Activated CD4-positive, alpha-beta T cell treated with anti-CD3 and anti-CD28 coated beads, Interleukin-2, amount 50 U/mL, for 24 hours (primary cell): ENCODE data around the gene TCOF1.

Experiments used
- DNase-seq, 2 donors: peaks; one replicate each; pipeline ENCODE4 v3.0.0-alpha.2; 2020; ENCODE audit warnings: low read depth in 1 of 2, low spot score in 1 of 2

Gene TCOF1

GRCh38 chr5:150391064-150391834 lies 33.8 kb downstream of the TCOF1 start:
- no peak for DNase-seq

- DNase-seq, result no peak
These were observed 34.5 kb downstream of the TCOF1 start for GRCh38 chr5:150391986-150392385.

GRCh38 chr5:150392680-150393079 lies 35.2 kb downstream of the TCOF1 start:
- DNase-seq, result no peak

- no peak for DNase-seq
These were observed 35.7 kb downstream of the TCOF1 start for GRCh38 chr5:150393096-150393645.

- DNase-seq, result no peak
These were observed 36.6 kb downstream of the TCOF1 start for GRCh38 chr5:150394131-150394530.

GRCh38 chr5:150394912-150395687 lies 37.6 kb downstream of the TCOF1 start:
- no peak for DNase-seq

GRCh38 chr5:150395688-150395975 lies 38.1 kb downstream of the TCOF1 start:
- no peak for DNase-seq

GRCh38 chr5:150396267-150396666 lies 38.8 kb downstream of the TCOF1 start:
- DNase-seq, result no peak

- no peak for DNase-seq
These were observed 39.8 kb downstream of the TCOF1 start for GRCh38 chr5:150397146-150397781.

GRCh38 chr5:150397782-150398721 lies 40.6 kb downstream of the TCOF1 start:
- DNase-seq, result no peak

GRCh38 chr5:150398722-150399523 lies 41.4 kb downstream of the TCOF1 start:
- DNase-seq, result no peak

- no peak for DNase-seq
These were observed 42.2 kb downstream of the TCOF1 start for GRCh38 chr5:150399524-150400211.

GRCh38 chr5:150400316-150401075 lies 43.0 kb downstream of the TCOF1 start:
- DNase-seq, result no peak

GRCh38 chr5:150401076-150401375 lies 43.5 kb downstream of the TCOF1 start:
- DNase-seq, result no peak

GRCh38 chr5:150401376-150402228 lies 44.1 kb downstream of the TCOF1 start:
- DNase-seq, result no peak

- DNase-seq, result no peak
These were observed 44.8 kb downstream of the TCOF1 start for GRCh38 chr5:150402229-150402773.

GRCh38 chr5:150402901-150403342 lies 45.4 kb downstream of the TCOF1 start:
- DNase-seq, result no peak

GRCh38 chr5:150404121-150404520 lies 46.6 kb downstream of the TCOF1 start:
- DNase-seq, result no peak
